Activated naive CD8-positive, alpha-beta T cell treated with anti-CD3 and anti-CD28 coated beads, Interleukin-2, amount 10 ng/mL, durations not matched to agents 7 days and 5 days (primary cell): ENCODE measurements around the gene CTPS1. TPM values are rescaled to one million over a fixed set of nuclear protein-coding genes. Genes with fewer than 3 reads are reported as not detected.

Experiments
- ATAC-seq: fragments of 150-1000 bp; cut with Tn5 transposase; one replicate; pipeline ENCODE4 v1.10.0; 2021; ENCODE audit warnings: low read depth, moderate library complexity
- POLR2A ChIA-PET: fragments of 350-600 bp; sonication (Branson Sonifier 250); formaldehyde crosslinking; loops from one replicate; lab custom pipeline; 2021; ENCODE audit warnings: antibody characterized with exemption; lab: Charles Lee
- DNase-seq: peaks from one replicate; pipeline ENCODE4 v3.0.0; 2021
- H3K27ac Mint-ChIP-seq: one replicate; pipeline ENCODE4 v1.8.0; 2022; ENCODE audit warnings: mild to moderate bottlenecking, mixed read lengths
- H3K27me3 Mint-ChIP-seq: one replicate; pipeline ENCODE4 v1.8.0; 2022; ENCODE audit warnings: mild to moderate bottlenecking, moderate library complexity, mixed read lengths
- H3K36me3 Mint-ChIP-seq: one replicate; pipeline ENCODE4 v1.8.0; 2021; ENCODE audit warnings: mild to moderate bottlenecking, mixed read lengths
- H3K4me1 Mint-ChIP-seq: one replicate; pipeline ENCODE4 v1.8.0; 2021; ENCODE audit warnings: mixed read lengths
- H3K4me3 Mint-ChIP-seq: one replicate; pipeline ENCODE4 v1.8.0; 2022; ENCODE audit warnings: mild to moderate bottlenecking, moderate library complexity, mixed read lengths
- H3K9me3 Mint-ChIP-seq: one replicate; pipeline ENCODE4 v1.8.0; 2021; ENCODE audit warnings: mixed read lengths
- total RNA-seq, 2 experiments: library from RNA; stranded (reverse); gene quantifications; one replicate each; pipeline ENCODE4 v1.2.3, GENCODE V29; 2021

Gene CTPS1
- total RNA-seq, 2 experiments from 2014 or later, result 45.1 to 47.5 TPM

DNA sequence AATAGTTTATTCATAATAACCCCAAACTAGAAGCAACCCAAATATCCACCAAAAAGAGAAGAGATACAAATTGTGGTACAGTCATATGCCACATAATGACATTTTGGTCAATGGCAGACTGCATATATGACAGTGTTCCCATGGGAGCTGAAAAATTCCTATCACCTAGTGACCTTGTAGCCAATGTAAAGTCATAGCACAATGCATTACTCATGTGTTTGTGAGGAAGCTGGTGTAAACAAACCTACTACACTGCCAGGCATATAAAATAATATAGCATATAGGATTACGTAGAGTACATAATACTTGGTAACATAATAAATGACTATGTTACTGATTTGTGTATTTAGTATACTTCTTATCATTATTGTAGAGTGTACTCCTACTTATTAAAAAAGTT is 71.5 kb downstream of the CTPS1 start:
- POLR2A ChIA-PET, result no interaction called here

DNA sequence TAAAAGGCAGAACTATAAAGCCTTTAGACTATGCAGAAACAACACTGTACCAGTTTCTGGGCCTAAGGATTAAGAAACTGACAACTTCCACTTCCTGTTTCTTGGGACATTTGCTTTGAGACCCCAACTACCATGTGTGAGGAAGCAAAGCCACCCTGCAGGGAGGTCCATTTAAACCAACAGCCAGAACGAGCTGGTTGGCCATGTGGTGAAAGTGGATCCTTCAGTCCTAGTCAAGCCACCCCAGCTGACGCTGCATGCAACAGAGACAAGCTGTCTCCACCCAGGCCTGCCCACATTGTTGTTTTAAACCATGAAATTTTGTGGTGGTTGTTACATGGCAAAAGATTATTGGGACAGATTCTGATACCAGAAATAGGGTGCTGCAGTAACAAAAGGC is 73.8 kb downstream of the CTPS1 start:
- H3K27ac Mint-ChIP-seq, result no peak overlapping the region
- POLR2A ChIA-PET, result no interaction called here
- no peaks in the 10 kb centered on the region for H3K27me3 Mint-ChIP-seq
- H3K4me3 Mint-ChIP-seq, result no peak overlapping the region
- ATAC-seq (no peak), DNase-seq (no peak)
- H3K9me3 Mint-ChIP-seq, result no peaks in the 10 kb centered on the region
- H3K36me3 Mint-ChIP-seq, result peaks cover 14% of the 10 kb centered on the region
- H3K4me1 Mint-ChIP-seq, result no peaks in the 10 kb centered on the region

More for the DNA sequence above, 71.5 kb downstream of the CTPS1 start:
- H3K4me1 Mint-ChIP-seq, result no peaks in the 10 kb centered on the region
- no peak for DNase-seq
- H3K27me3 Mint-ChIP-seq, result no peaks in the 10 kb centered on the region
- H3K27ac Mint-ChIP-seq, result no peak overlapping the region
- H3K9me3 Mint-ChIP-seq, result no peaks in the 10 kb centered on the region
- peaks cover 14% of the 10 kb centered on the region for H3K36me3 Mint-ChIP-seq
- ATAC-seq, result no peak
- no peak overlapping the region for H3K4me3 Mint-ChIP-seq

DNA sequence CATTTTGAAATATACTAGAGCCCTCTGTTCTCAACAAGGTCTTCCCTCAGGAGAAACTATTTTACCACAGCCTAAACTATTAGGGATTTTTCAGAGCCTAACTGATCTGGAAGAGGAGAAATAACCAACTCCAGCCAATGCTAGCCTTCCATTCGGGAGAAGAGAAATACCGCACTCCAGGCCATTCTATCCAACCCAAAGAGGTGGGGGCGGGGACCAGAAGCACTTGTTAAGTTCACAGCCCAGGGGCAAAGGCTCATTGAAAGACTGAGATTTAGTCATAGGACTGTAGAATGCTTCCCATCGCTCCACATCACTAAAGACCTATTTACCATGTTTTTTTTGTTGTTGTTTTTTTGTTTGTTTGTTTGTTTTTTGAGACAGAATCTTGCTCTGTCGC is 77.4 kb downstream of the CTPS1 start:
- POLR2A ChIA-PET, result no interaction called here

More for the DNA sequence above, 77.4 kb downstream of the CTPS1 start:
- Mint-ChIP-seq H3K9me3 (peaks cover 3% of the 10 kb centered on the region), H3K27me3 (no peaks in the 10 kb centered on the region), H3K36me3 (peaks cover 36% of the 10 kb centered on the region), H3K4me1 (no peaks in the 10 kb centered on the region), H3K4me3 (no peak overlapping the region), H3K27ac (no peak overlapping the region)
- DNase-seq (no peak), ATAC-seq (no peak)

Other genes starting within 250 kb of the CTPS1 start
- gene KCNQ4, start 195.9 kb upstream of the CTPS1 start, total RNA-seq, result 1 to 10 TPM; 1.2 to 1.5 TPM
- gene CITED4, start 117.3 kb upstream of the CTPS1 start, total RNA-seq, result 10 to 100 TPM; 13.1 to 15.0 TPM
- gene SLFNL1, start 42.0 kb downstream of the CTPS1 start, total RNA-seq, result under 1 TPM; 0.55 to 0.60 TPM